Measurements from ENCODE around the gene ABHD14A.

Gene ABHD14A

GRCh38 chr3:52022323-52023100, 47.6 kb downstream of the ABHD14A start:
- DNase-seq = no peak

GRCh38 chr3:52023101-52023770, 48.4 kb downstream of the ABHD14A start:
- no peak for DNase-seq

DNA sequence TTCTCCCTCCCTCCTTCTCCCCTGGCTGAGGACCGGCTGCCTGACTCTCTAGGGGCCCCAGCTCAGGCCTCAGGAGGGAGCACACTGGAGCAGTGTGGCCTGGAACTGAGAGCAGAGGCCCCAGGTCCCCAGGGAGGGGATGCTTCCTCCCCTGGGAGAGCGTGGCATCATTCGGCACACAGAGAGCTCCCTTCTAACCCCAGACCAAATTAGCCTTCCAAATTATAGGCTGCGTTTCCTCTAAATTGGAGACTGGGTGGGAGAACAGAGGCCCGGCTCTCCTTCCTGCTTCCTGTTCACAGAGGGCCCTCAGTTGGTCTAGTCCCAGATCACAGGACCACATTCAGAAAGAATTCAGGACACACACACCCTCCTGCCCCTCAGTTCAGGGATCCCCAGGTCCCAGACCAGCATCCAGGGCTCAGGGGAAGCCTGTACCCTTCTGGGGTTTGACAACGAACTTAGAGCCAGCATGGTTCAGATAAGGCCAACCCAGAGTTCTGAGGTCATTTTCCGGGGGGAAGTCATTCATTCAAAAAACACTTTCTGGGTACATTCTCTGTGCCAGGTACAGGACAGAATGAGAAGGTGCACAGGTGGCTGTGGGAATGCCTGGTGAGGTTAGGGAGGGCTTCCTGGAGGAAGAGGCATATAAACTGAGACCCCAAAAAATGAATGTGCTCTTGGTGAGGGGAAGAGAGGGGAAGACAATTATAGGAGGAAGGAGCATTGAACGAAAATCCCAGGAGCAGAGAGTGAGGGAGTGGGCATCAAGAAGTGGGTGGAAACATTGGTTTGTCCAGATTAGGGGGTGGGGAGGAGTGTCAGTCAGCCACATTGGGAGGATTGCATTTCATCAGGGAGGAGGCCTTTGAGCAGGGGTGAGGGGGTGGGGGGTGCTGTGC, 49.2 kb downstream of the ABHD14A start:
- no peak for DNase-seq

GRCh38 chr3:52024765-52025452, 50.0 kb downstream of the ABHD14A start:
- DNase-seq = no peak

DNA sequence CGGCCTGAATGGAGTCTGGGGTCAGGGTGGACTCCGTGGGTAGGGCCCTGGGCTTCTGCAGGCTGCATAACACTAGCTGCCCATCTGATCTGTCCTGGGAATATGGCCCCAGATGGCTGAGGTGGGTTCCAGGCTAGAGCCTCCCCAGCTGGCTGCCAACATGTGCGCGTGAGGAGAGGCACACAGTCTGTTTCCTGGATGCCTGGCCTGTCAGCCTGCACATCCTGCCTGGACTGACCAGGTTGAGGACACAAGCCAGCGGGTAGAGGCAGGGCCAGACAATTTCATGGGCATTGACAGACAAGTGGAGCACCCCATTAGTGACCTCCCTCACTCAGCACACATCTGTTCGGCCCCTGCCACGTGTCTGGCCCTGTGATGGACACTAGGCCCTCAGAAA, 50.6 kb downstream of the ABHD14A start:
- DNase-seq = no peak

DNA sequence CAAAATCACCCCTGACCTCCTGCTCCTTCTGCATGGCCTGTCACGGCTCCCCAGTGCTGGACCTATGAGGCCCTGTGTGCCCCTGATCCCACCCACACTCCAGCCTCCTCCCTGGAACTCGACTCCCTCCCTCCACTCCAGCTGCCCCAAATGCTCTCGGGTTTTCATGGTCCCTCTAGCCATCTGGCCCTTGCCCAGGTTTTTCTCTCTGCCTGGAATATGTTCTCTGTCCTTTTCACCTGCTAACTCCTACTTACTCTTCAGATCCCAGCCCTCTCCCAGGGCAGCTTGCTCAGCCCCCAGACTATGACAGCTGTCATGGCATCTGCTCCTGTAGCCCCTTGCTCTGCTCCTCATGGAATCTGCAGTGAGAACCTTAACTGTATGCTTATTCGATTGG, 51.2 kb downstream of the ABHD14A start:
- no peak for DNase-seq

GRCh38 chr3:52028572-52028971, 53.7 kb downstream of the ABHD14A start:
- peak; percentile 59 to 62 for DNase-seq

GRCh38 chr3:52029053-52029452, 54.2 kb downstream of the ABHD14A start:
- DNase-seq = no peak

DNA sequence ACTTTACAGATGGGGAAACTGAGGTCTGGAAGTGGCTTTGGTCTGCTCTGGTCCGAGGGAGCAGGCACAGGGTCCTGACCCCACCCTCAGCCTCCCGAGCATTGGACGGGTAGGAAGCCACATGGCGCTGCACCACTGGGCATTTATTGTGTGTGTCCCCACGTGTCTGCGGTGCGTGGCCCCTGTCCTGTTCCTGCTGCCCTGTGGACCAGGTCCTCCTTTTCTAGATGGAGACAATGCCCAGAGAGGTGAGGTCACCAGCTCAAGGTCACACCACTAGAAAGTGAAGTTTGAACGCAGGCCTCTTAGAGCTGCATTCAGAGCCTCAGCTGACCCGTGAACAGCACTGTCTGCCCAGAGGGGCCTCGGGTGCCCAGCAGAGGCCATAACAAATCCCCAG, 54.7 kb downstream of the ABHD14A start:
- DNase-seq = no peak

Measured in hippocampal formation (tissue), 2 donors.